ENCODE data around the gene IL10RB.
A peak's percentile ranks its signal among the peaks of the same experiment; 100 is the strongest.
"Not testable (repeated sequence)": the region's sequence is repeated elsewhere in the genome, so short reads cannot be mapped to it uniquely, and the experiment has no call there.

The IL10RB gene

GRCh38 chr21:33266050-33266788 is at the start of gene IL10RB:
IL10RB (plus strand) TSS chr21:33266367; CDS start chr21:33266466, 99 bp downstream.
- DNase-seq = peak; percentile 61

GRCh38 chr21:33217138-33217520 is 49.0 kb upstream of the IL10RB start:
- no peak for DNase-seq

- DNase-seq = no peak
These were observed 46.9 kb upstream of the IL10RB start for GRCh38 chr21:33219300-33219699.

GRCh38 chr21:33219954-33220353 is 46.2 kb upstream of the IL10RB start:
- no peak for DNase-seq

- not testable (repeated sequence) for DNase-seq
These were observed 40.8 kb upstream of the IL10RB start for GRCh38 chr21:33225376-33225775.

GRCh38 chr21:33228455-33228854 is 37.7 kb upstream of the IL10RB start:
- DNase-seq = no peak

GRCh38 chr21:33229099-33229783 is 36.9 kb upstream of the IL10RB start:
- DNase-seq = no peak

GRCh38 chr21:33229784-33230544 is 36.2 kb upstream of the IL10RB start, which contains the start of gene IFNAR2:
IFNAR2 (plus strand) TSS chr21:33229938; CDS start chr21:33241923, 11,985 bp downstream.
- peak; percentile 69 for DNase-seq

- peak; percentile 40 for DNase-seq
These were observed 35.4 kb upstream of the IL10RB start for GRCh38 chr21:33230545-33231324.

- DNase-seq = no peak
These were observed 34.6 kb upstream of the IL10RB start for GRCh38 chr21:33231526-33231925.

GRCh38 chr21:33232291-33233034 is 33.7 kb upstream of the IL10RB start:
- DNase-seq = no peak

- DNase-seq = no peak
These were observed 31.3 kb upstream of the IL10RB start for GRCh38 chr21:33234635-33235520.

GRCh38 chr21:33236013-33236686 is 30.0 kb upstream of the IL10RB start:
- DNase-seq = no peak

- no peak for DNase-seq
These were observed 29.4 kb upstream of the IL10RB start for GRCh38 chr21:33236766-33237165.

- no peak for DNase-seq
These were observed 28.7 kb upstream of the IL10RB start for GRCh38 chr21:33237486-33237885.

- DNase-seq = no peak
These were observed 28.0 kb upstream of the IL10RB start for GRCh38 chr21:33238146-33238545.

GRCh38 chr21:33238565-33239255 is 27.5 kb upstream of the IL10RB start:
- no peak for DNase-seq

GRCh38 chr21:33239559-33240127 is 26.5 kb upstream of the IL10RB start:
- not testable (repeated sequence) for DNase-seq

GRCh38 chr21:33240404-33240803 is 25.8 kb upstream of the IL10RB start:
- no peak for DNase-seq

All from activated gamma-delta T cell treated with Interleukin-2 at 50 U/mL for 16 hours (primary cell).